GM18951 (cell line): Measurements from ENCODE around the gene GALNT2.

ENCODE experiments used
- POLR2A ChIP-seq: IDR thresholded peaks from 4 replicates; pipeline ENCODE4 v1.6.1; 2011; ENCODE audit warnings: mild to moderate bottlenecking; ENCODE audit not compliant: insufficient read length, insufficient read depth; ENCODE audit errors: extremely low read depth
- in situ Hi-C: fragments of 300-500 bp; cut with MboI; formaldehyde crosslinking; loops from one replicate; pipeline ENCODE4 v1.12.0; 2022; ENCODE audit warnings: low sequenced_read_pairs, mixed read lengths, inconsistent platforms; ENCODE audit not compliant: unreplicated experiment

The GALNT2 gene

GRCh38 chr1:230270559-230271281 is 203.7 kb downstream of the GALNT2 start:
- no peak for TF ChIP-seq POLR2A
- in situ Hi-C loops, result no loop called here

GRCh38 chr1:230271300-230272035 is 204.4 kb downstream of the GALNT2 start:
- in situ Hi-C loops, result no loop called here
- no peak for TF ChIP-seq POLR2A

- in situ Hi-C loops, result no loop called here
Observed at GRCh38 chr1:230272557-230272956, 205.5 kb downstream of the GALNT2 start.

GRCh38 chr1:230273141-230273710 is 206.2 kb downstream of the GALNT2 start:
- TF ChIP-seq POLR2A, result no peak
- in situ Hi-C loops, result no loop called here

More at GRCh38 chr1:230272557-230272956, 205.5 kb downstream of the GALNT2 start:
- no peak for TF ChIP-seq POLR2A

- in situ Hi-C loops, result no loop called here
- no peak for TF ChIP-seq POLR2A
Observed at GRCh38 chr1:230274254-230274653, 207.2 kb downstream of the GALNT2 start.

- TF ChIP-seq POLR2A, result no peak
- in situ Hi-C loops, result no loop called here
Observed at GRCh38 chr1:230276401-230276800, 209.4 kb downstream of the GALNT2 start.

GRCh38 chr1:230277201-230278025 is 210.4 kb downstream of the GALNT2 start:
- TF ChIP-seq POLR2A, result no peak
- in situ Hi-C loops, result no loop called here

- in situ Hi-C loops, result no loop called here
- TF ChIP-seq POLR2A, result no peak
Observed at GRCh38 chr1:230278376-230278775, 211.3 kb downstream of the GALNT2 start.

GRCh38 chr1:230278871-230279582 is 212.0 kb downstream of the GALNT2 start:
- no peak for TF ChIP-seq POLR2A
- in situ Hi-C loops, result no loop called here

GRCh38 chr1:230279583-230279945 is 212.5 kb downstream of the GALNT2 start:
- in situ Hi-C loops, result no loop called here
- no peak for TF ChIP-seq POLR2A

- in situ Hi-C loops, result no loop called here
- TF ChIP-seq POLR2A, result no peak
Observed at GRCh38 chr1:230280054-230280795, 213.2 kb downstream of the GALNT2 start.

- TF ChIP-seq POLR2A, result no peak
Observed at GRCh38 chr1:230280906-230281413, 213.9 kb downstream of the GALNT2 start.

More at GRCh38 chr1:230280906-230281413, 213.9 kb downstream of the GALNT2 start:
- in situ Hi-C loops, result no loop called here
